GM06990 (cell line): Measurements from ENCODE around the gene AIMP2.
"Not testable (repeated sequence)": the region's sequence is repeated elsewhere in the genome, so short reads cannot be mapped to it uniquely, and the experiment has no call there.

Experiments used
- DNase-seq: peaks from one replicate; pipeline ENCODE4 v3.0.0-alpha.2; 2011; ENCODE audit not compliant: insufficient read length; ENCODE audit errors: extremely low read depth
- H3K27me3 ChIP-seq: replicated peaks from 2 replicates; pipeline ENCODE4 v1.6.0; 2011; ENCODE audit warnings: low read length; ENCODE audit not compliant: control insufficient read depth, insufficient read depth
- H3K36me3 ChIP-seq: 2 replicates; pipeline ENCODE4 v1.5.1; 2011; ENCODE audit warnings: low read length; ENCODE audit not compliant: control insufficient read depth, insufficient read depth
- H3K4me3 ChIP-seq: replicated peaks from 2 replicates; pipeline ENCODE4 v1.5.1; 2011; ENCODE audit warnings: low read depth, mild to moderate bottlenecking, control low read depth, low read length
- CTCF ChIP-seq: IDR thresholded peaks from 2 replicates; pipeline ENCODE4 v1.5.1; 2011; ENCODE audit warnings: low read length, control low read depth, mild to moderate bottlenecking, inconsistent platforms; ENCODE audit not compliant: insufficient read depth, poor library complexity, severe bottlenecking

AIMP2 gene

GRCh38 chr7:6007386-6007785 is 1.7 kb upstream of the AIMP2 start:
- H3K36me3 ChIP-seq, result no peaks in the 10 kb centered on the region
- TF ChIP-seq CTCF, result no peak
- no peak for DNase-seq
- no peaks in the 10 kb centered on the region for H3K27me3 ChIP-seq
- peak overlapping the region; percentile 96; the same call in 1 of the 2 replicates for H3K4me3 ChIP-seq

GRCh38 chr7:6007835-6008590 is 1.1 kb upstream of the AIMP2 start:
- not testable (repeated sequence) for H3K36me3 ChIP-seq, DNase-seq, H3K27me3 ChIP-seq
- peak overlapping the region; percentile 96 for H3K4me3 ChIP-seq

GRCh38 chr7:6010370-6010769 is 1.3 kb downstream of the AIMP2 start:
- DNase-seq, H3K36me3 ChIP-seq, H3K27me3 ChIP-seq: not testable (repeated sequence)
- H3K4me3 ChIP-seq, result peak overlapping the region; percentile 96

GRCh38 chr7:6011541-6011940 is 2.5 kb downstream of the AIMP2 start:
- no peak for TF ChIP-seq CTCF
- no peak overlapping the region for H3K4me3 ChIP-seq
- no peak for DNase-seq
- H3K27me3 ChIP-seq, result no peaks in the 10 kb centered on the region
- H3K36me3 ChIP-seq, result peaks cover 2% of the 10 kb centered on the region

GRCh38 chr7:6012355-6013104 is 3.5 kb downstream of the AIMP2 start:
- H3K36me3 ChIP-seq, result peaks cover 7% of the 10 kb centered on the region
- H3K27me3 ChIP-seq, result no peaks in the 10 kb centered on the region
- TF ChIP-seq CTCF, result no peak
- no peak for DNase-seq
- no peak overlapping the region for H3K4me3 ChIP-seq

GRCh38 chr7:6015917-6016652 is 7.0 kb downstream of the AIMP2 start:
- no peak for DNase-seq
- H3K36me3 ChIP-seq, result peaks cover 14% of the 10 kb centered on the region
- H3K27me3 ChIP-seq, result no peaks in the 10 kb centered on the region
- H3K4me3 ChIP-seq, result no peak overlapping the region
- TF ChIP-seq CTCF, result no peak
